Fibroblast of skin of left biceps (primary cell): ENCODE results near the gene SUPT4H1.
A peak's percentile ranks its signal among the peaks of the same experiment; 100 is the strongest.
"Not testable (repeated sequence)": the region's sequence is repeated elsewhere in the genome, so short reads cannot be mapped to it uniquely, and the experiment has no call there.

Experiments
- DNase-seq, 2 experiments: peaks; one replicate each; pipeline ENCODE4 v3.0.0-alpha.2; 2013; ENCODE audit warnings: low read depth in 2 of 2

SUPT4H1 gene

GRCh38 chr17:58351831-58352595, at the start of gene SUPT4H1:
Gene SUPT4H1, minus strand, starts transcription at chr17:58352201. Its CDS starts 66 bp downstream, at chr17:58352135.
- DNase-seq = peak; percentile 76 to 78

GRCh38 chr17:58401287-58401686, 49.3 kb upstream of the SUPT4H1 start:
- DNase-seq = no peak

- DNase-seq = no peak
These were observed 48.8 kb upstream of the SUPT4H1 start for GRCh38 chr17:58400826-58401225.

GRCh38 chr17:58399974-58400373, 48.0 kb upstream of the SUPT4H1 start:
- DNase-seq = no peak

GRCh38 chr17:58398574-58399266, 46.7 kb upstream of the SUPT4H1 start:
- no peak for DNase-seq

- DNase-seq = not testable (repeated sequence)
These were observed 45.4 kb upstream of the SUPT4H1 start for GRCh38 chr17:58397421-58397820.

- DNase-seq = no peak
These were observed 44.2 kb upstream of the SUPT4H1 start for GRCh38 chr17:58396173-58396572.

- DNase-seq = no peak
These were observed 42.7 kb upstream of the SUPT4H1 start for GRCh38 chr17:58394534-58395223.

- no peak for DNase-seq
These were observed 39.4 kb upstream of the SUPT4H1 start for GRCh38 chr17:58391302-58391984.

GRCh38 chr17:58390884-58391283, 38.9 kb upstream of the SUPT4H1 start:
- no peak for DNase-seq

- DNase-seq = no peak
These were observed 36.5 kb upstream of the SUPT4H1 start for GRCh38 chr17:58388302-58389190.

GRCh38 chr17:58387834-58388233, 35.8 kb upstream of the SUPT4H1 start:
- no peak for DNase-seq

- no peak for DNase-seq
These were observed 34.7 kb upstream of the SUPT4H1 start for GRCh38 chr17:58386708-58387107.

- no peak for DNase-seq
These were observed 33.4 kb upstream of the SUPT4H1 start for GRCh38 chr17:58385359-58385899.

GRCh38 chr17:58384897-58385296, 32.9 kb upstream of the SUPT4H1 start:
- no peak for DNase-seq

GRCh38 chr17:58383892-58384462, 32.0 kb upstream of the SUPT4H1 start:
- no peak for DNase-seq

- DNase-seq = no peak
These were observed 30.9 kb upstream of the SUPT4H1 start for GRCh38 chr17:58382872-58383242.

- DNase-seq = no peak
These were observed 30.3 kb upstream of the SUPT4H1 start for GRCh38 chr17:58382108-58382871.
